ENCODE results near the gene PDCD2L.

DNA sequence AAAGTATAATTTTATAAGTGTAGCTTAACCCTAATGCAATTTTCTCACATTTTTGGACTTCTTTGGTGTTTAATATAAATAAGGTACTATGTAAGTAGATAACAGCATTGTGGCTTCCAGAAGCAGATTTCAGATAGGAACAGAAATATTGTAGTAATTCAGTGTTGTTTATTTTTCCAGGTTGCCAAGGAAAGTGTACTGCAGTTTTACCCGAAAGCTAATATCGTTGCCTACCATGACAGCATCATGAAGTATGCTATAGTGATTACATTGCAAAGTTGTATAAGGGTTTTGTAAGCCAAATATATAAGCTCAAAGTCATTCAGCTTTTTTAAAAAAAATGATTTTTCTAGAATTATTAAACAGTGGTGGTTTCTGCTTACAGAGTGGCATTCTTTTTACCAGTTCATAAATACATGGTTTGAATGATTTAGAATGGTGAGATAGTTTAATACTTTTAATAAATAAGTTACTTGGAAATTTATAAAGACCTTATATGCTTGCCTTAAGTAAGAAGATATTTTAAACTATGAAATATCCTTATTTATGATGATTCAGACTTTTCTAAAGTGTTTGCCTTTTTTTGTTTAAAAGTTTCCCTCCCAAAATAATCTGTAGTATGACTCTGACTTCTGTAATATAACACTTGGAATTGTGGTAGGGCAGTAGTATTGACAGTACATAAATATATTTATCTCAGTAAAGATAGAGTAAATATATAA lies 27.6 kb downstream of the PDCD2L start:
- no peak for TF ChIP-seq EZH2 (IDR thresholded peaks at IDR 0.05; ENCODE audit: low read length)
- TF ChIP-seq, protein P1, sequence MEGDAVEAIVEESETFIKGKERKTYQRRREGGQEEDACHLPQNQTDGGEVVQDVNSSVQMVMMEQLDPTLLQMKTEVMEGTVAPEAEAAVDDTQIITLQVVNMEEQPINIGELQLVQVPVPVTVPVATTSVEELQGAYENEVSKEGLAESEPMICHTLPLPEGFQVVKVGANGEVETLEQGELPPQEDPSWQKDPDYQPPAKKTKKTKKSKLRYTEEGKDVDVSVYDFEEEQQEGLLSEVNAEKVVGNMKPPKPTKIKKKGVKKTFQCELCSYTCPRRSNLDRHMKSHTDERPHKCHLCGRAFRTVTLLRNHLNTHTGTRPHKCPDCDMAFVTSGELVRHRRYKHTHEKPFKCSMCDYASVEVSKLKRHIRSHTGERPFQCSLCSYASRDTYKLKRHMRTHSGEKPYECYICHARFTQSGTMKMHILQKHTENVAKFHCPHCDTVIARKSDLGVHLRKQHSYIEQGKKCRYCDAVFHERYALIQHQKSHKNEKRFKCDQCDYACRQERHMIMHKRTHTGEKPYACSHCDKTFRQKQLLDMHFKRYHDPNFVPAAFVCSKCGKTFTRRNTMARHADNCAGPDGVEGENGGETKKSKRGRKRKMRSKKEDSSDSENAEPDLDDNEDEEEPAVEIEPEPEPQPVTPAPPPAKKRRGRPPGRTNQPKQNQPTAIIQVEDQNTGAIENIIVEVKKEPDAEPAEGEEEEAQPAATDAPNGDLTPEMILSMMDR (optimal IDR thresholded peaks at IDR 0.05 in 1 of 3, IDR thresholded peaks at IDR 0.05 in 1 of 3, conservative IDR thresholded peaks at IDR 0.05 in 1 of 3; ENCODE audit: extremely low read depth in 1 of 3, insufficient read depth in 2 of 3, low read length in 3 of 3): no peak
